Natural killer cell (primary cell): ENCODE results near the gene ZFTA. TPM values are rescaled to one million over a fixed set of nuclear protein-coding genes. Genes with fewer than 3 reads are reported as not detected.

Source experiments
- ATAC-seq, 3 donors: fragments of 150-1000 bp in 2 of 3; fragments of 200-7000 bp in 1 of 3; cut with Tn5 transposase; 1 replicate in 1 of 3; 2 replicates in 2 of 3; pipeline ENCODE4 v1.10.0; 2021; ENCODE audit warnings: mild to moderate bottlenecking in 2 of 3, moderate library complexity in 2 of 3
- DNase-seq, 2 donors: peaks; one replicate each; pipeline versions ENCODE4 v3.0.0 to v3.0.0-alpha.2; 2013 to 2021; ENCODE audit warnings: mixed read lengths in 1 of 2
- H3K27ac ChIP-seq: one replicate; pipeline ENCODE4 v1.5.1; 2013; ENCODE audit warnings: mild to moderate bottlenecking, low read length
- H3K27me3 ChIP-seq: one replicate; pipeline ENCODE4 v1.6.1; 2013; ENCODE audit warnings: low read length; ENCODE audit not compliant: control insufficient read depth, insufficient read depth
- H3K36me3 ChIP-seq: one replicate; pipeline ENCODE4 v1.6.1; 2013; ENCODE audit warnings: low read length; ENCODE audit not compliant: control insufficient read depth, insufficient read depth
- H3K4me1 ChIP-seq: one replicate; pipeline ENCODE4 v1.6.1; 2013; ENCODE audit warnings: low read length; ENCODE audit not compliant: control insufficient read depth, insufficient read depth
- H3K4me3 ChIP-seq: one replicate; pipeline ENCODE4 v1.5.1; 2013; ENCODE audit warnings: low read length
- H3K9me3 ChIP-seq: one replicate; pipeline ENCODE4 v1.6.1; 2013; ENCODE audit warnings: low read length; ENCODE audit not compliant: control insufficient read depth, insufficient read depth
- H3K27ac Mint-ChIP-seq, 2 donors: one replicate each; pipeline ENCODE4 v1.8.0; 2022; ENCODE audit warnings: mild to moderate bottlenecking in 2 of 2, mixed read lengths in 2 of 2, moderate library complexity in 1 of 2
- H3K27me3 Mint-ChIP-seq, 2 donors: one replicate each; pipeline ENCODE4 v1.8.0; 2022; ENCODE audit warnings: low read depth in 2 of 2, mixed read lengths in 2 of 2
- H3K36me3 Mint-ChIP-seq: one replicate; pipeline ENCODE4 v1.8.0; 2022; ENCODE audit warnings: mixed read lengths
- H3K4me1 Mint-ChIP-seq, 2 donors: one replicate each; pipeline ENCODE4 v1.8.0; 2022; ENCODE audit warnings: mixed read lengths in 2 of 2
- H3K4me3 Mint-ChIP-seq: one replicate; pipeline ENCODE4 v1.8.0; 2022; ENCODE audit warnings: mild to moderate bottlenecking, moderate library complexity, mixed read lengths
- H3K9me3 Mint-ChIP-seq, 2 donors: one replicate each; pipeline ENCODE4 v1.8.0; 2022; ENCODE audit warnings: mixed read lengths in 2 of 2
- WGBS: methylation state at CpG from one replicate; pipeline ENCODE4 v1.1.7; 2013; ENCODE audit warnings: missing lambda C conversion rate; ENCODE audit not compliant: insufficient coverage; 5-methylcytosine and 5-hydroxymethylcytosine counted together
- intact Hi-C: fragments of 100-400 bp; cut with micrococcal nuclease; formaldehyde crosslinking; loops from one replicate; pipeline ENCODE4 v1.14.2; 2022
- total RNA-seq, 4 donors: library from RNA; stranded (reverse); fragments of 120-200 nt in 1 of 4; gene quantifications; one replicate each; pipeline versions ENCODE4 v1.2.3 to v1.2.4, GENCODE V29; 2013 to 2022
- TF ChIP-seq, protein P1 (sequence below): fragments of 200-600 bp; IDR thresholded peaks from one replicate; pipeline ENCODE4 v1.8.0; 2022; ENCODE audit warnings: antibody characterized with exemption

ZFTA gene
- total RNA-seq, 3 donors from 2014 or later (not counting 1 experiment from before 2014, with no cell fraction given): 3.7 to 5.3 (median 4.8) TPM

DNA sequence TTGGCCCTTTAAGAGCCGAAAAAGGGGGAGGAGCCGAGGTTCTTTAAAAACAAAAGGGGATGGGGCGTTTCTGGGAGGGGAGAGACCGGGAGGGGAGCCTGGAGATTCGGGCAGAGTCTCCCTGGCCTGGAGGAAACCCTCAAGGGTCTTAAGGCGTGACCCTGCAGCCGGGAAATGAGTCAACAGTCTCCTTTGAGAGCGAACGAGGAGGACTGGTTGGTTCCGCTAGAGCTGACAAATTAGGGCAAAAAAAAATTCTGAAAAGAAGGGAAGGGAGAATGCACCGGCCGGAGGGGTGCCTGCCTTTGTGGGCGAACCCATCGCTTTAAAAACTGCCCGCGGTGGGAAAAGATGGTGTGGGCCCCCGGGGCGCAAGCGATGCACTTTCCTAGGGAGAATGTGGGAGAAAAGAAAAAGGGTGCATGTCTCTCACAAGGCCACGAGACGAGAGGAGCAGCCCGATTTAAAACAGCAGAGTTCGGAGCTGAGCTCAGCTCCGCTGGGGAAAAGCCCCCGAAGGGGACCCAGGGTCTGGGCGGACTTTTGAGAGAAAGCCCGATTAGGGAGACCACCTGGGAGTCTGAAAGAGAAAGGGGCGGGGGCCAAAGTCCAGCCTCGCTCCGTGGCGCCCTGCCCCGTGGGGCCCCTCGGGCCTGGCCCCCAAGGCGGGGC is 874 bp downstream of the ZFTA start:
- H3K4me3 Mint-ChIP-seq: peak overlapping the region; percentile 98
- TF ChIP-seq, protein P1, sequence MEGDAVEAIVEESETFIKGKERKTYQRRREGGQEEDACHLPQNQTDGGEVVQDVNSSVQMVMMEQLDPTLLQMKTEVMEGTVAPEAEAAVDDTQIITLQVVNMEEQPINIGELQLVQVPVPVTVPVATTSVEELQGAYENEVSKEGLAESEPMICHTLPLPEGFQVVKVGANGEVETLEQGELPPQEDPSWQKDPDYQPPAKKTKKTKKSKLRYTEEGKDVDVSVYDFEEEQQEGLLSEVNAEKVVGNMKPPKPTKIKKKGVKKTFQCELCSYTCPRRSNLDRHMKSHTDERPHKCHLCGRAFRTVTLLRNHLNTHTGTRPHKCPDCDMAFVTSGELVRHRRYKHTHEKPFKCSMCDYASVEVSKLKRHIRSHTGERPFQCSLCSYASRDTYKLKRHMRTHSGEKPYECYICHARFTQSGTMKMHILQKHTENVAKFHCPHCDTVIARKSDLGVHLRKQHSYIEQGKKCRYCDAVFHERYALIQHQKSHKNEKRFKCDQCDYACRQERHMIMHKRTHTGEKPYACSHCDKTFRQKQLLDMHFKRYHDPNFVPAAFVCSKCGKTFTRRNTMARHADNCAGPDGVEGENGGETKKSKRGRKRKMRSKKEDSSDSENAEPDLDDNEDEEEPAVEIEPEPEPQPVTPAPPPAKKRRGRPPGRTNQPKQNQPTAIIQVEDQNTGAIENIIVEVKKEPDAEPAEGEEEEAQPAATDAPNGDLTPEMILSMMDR: no peak
- H3K27ac Mint-ChIP-seq: peak overlapping the region; percentile 80 to 84
- peak in 1 of 2 donors; percentile 59 for DNase-seq
- peaks cover 12% of the 10 kb centered on the region for H3K27me3 ChIP-seq
- peak in 2 of 3 donors; percentile 13 to 40 for ATAC-seq
- no peaks in the 10 kb centered on the region for H3K9me3 Mint-ChIP-seq
- WGBS: under 1% methylated on average over 34 of the region's 34 CpGs
- H3K36me3 Mint-ChIP-seq: no peaks in the 10 kb centered on the region
- peaks cover under 1 to 12% of the 10 kb centered on the region in 2 donors for H3K27me3 Mint-ChIP-seq
- H3K9me3 ChIP-seq: no peaks in the 10 kb centered on the region
- peaks cover 22% of the 10 kb centered on the region for H3K4me1 ChIP-seq
- H3K4me3 ChIP-seq: peak overlapping the region; percentile 83
- no peak overlapping the region for H3K27ac ChIP-seq
- H3K36me3 ChIP-seq: no peaks in the 10 kb centered on the region
- H3K4me1 Mint-ChIP-seq: peaks cover 9 to 11% of the 10 kb centered on the region in 2 donors
- intact Hi-C loops: loop anchor here (1.0 to 5.0 kb wide), 2 partner anchors 180 to 381 kb away; no protein-coding TSS in a partner anchor

DNA sequence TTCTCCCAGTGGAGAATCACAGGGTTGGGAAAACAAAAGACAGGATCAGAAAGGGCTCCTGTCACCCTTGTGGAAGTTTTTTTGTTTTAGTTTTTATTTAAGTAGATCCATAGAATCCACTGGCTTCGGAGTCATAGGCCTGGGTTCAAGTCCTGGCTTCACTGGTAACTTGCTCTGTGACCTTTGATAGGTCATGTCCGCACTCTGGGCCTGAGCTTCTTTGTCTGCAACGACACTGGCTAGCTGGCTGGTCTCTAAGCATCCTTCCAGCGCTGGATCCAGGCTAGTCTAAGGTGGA is 1.4 kb downstream of the ZFTA start:
- intact Hi-C loops: loop anchor here (1.0 to 5.0 kb wide), 2 partner anchors 180 to 381 kb away; no protein-coding TSS in a partner anchor
- H3K4me3 ChIP-seq: peak overlapping the region; percentile 83
- TF ChIP-seq, protein P1: no peak
- 27% methylated on average over 4 of the region's 4 CpGs for WGBS
- DNase-seq: no peak
- H3K4me1 ChIP-seq: peaks cover 22% of the 10 kb centered on the region
- peak overlapping the region; percentile 80 to 84 for H3K27ac Mint-ChIP-seq
- H3K27ac ChIP-seq: no peak overlapping the region
- H3K4me1 Mint-ChIP-seq: peaks cover 9 to 11% of the 10 kb centered on the region in 2 donors
- peaks cover 0 to 10% of the 10 kb centered on the region in 2 donors for H3K27me3 Mint-ChIP-seq
- H3K36me3 ChIP-seq: no peaks in the 10 kb centered on the region
- H3K9me3 ChIP-seq: no peaks in the 10 kb centered on the region
- peak overlapping the region; percentile 98 for H3K4me3 Mint-ChIP-seq
- H3K27me3 ChIP-seq: peaks cover 12% of the 10 kb centered on the region
- ATAC-seq: no peak
- H3K36me3 Mint-ChIP-seq: no peaks in the 10 kb centered on the region
- H3K9me3 Mint-ChIP-seq: no peaks in the 10 kb centered on the region

DNA sequence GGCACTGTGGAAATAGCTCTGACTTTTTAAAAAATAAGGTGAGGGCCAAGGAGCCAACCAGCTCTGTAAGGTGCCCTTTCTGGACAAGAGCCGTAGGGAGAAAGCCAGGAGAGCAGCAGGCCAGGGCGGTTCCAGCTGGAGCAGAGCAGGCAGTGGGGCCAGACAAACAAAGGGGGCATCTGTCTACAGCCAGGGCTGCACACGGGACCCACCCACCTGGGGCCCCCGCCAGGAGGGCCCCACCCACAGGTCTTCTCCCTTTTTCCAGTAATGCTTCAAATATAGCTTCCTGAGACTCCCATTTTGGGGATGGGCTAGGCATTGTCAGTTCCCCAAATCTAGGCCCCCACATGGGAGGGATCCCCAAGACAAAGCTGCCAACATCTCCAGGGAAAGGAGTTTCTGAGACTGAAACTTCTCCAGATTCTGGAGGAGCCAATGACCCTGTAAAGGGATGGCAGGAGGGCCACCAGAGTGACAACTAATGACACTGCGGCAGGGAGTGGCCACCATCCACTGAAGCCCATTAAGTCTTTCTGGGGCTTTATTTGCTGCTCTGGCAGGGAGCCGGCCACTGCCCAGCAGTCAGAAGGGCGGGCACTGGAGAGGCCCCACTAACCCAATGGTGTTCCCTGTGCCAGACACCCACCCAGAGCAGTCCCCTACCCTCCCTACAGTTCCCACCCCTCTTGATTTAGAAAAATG is 1.9 kb downstream of the ZFTA start:
- no peak overlapping the region for H3K27ac ChIP-seq
- Mint-ChIP-seq H3K4me1 (peaks cover 9 to 11% of the 10 kb centered on the region in 2 donors), H3K4me3 (peak overlapping the region; percentile 98), H3K36me3 (no peaks in the 10 kb centered on the region), H3K27ac (peak overlapping the region in 1 of 2 donors; percentile 9), H3K9me3 (no peaks in the 10 kb centered on the region), H3K27me3 (peaks cover 0 to 8% of the 10 kb centered on the region in 2 donors)
- H3K27me3 ChIP-seq: peaks cover 12% of the 10 kb centered on the region
- DNase-seq (no peak), ATAC-seq (no peak)
- H3K4me1 ChIP-seq: peaks cover 22% of the 10 kb centered on the region
- TF ChIP-seq, protein P1: no peak
- H3K4me3 ChIP-seq: no peak overlapping the region
- 88% methylated on average over 7 of the region's 7 CpGs for WGBS
- H3K9me3 ChIP-seq: no peaks in the 10 kb centered on the region
- intact Hi-C loops: loop anchor here (1.0 to 5.0 kb wide), 2 partner anchors 181 to 382 kb away; no protein-coding TSS in a partner anchor
- no peaks in the 10 kb centered on the region for H3K36me3 ChIP-seq
